Uterus (tissue), 2 donors: ENCODE results near the gene FHL5.

ENCODE experiments used
- POLR2A ChIP-seq, 2 donors: fragments of 450-650 bp; IDR thresholded peaks; one replicate each; pipeline ENCODE4 v1.6.1; 2016; ENCODE audit warnings: antibody characterized with exemption in 2 of 2, mild to moderate bottlenecking in 1 of 2, moderate library complexity in 1 of 2
- TF ChIP-seq, protein P1 (sequence below), 4 experiments: fragments of 200-600 bp in 2 of 4; fragments of 450-650 bp in 2 of 4; sonication (generic) in 2 of 4; IDR thresholded peaks; one replicate each; pipeline ENCODE4 v1.5.1; 2016 to 2019; ENCODE audit warnings: antibody characterized with exemption in 4 of 4, mild to moderate bottlenecking in 2 of 4, moderate library complexity in 1 of 4

DNA sequence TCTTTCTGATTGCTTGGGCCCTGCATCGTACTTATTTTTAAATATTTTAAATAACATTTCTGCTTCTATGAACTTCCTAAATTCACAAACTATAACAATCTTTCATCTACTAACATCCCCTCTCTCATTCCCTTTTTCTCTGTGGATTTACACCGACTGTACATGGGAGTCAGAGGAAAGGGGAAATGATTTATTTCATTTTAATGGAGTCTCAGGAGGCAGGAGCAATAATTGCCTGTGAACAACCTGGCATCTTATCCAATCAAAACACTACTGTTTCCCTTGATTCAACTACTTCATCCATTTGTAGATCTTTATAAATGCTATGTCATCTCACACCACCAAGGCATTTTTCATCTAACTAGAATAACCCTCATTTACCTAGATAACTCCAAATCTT lies 89.6 kb downstream of the FHL5 start:
- TF ChIP-seq, protein P1, sequence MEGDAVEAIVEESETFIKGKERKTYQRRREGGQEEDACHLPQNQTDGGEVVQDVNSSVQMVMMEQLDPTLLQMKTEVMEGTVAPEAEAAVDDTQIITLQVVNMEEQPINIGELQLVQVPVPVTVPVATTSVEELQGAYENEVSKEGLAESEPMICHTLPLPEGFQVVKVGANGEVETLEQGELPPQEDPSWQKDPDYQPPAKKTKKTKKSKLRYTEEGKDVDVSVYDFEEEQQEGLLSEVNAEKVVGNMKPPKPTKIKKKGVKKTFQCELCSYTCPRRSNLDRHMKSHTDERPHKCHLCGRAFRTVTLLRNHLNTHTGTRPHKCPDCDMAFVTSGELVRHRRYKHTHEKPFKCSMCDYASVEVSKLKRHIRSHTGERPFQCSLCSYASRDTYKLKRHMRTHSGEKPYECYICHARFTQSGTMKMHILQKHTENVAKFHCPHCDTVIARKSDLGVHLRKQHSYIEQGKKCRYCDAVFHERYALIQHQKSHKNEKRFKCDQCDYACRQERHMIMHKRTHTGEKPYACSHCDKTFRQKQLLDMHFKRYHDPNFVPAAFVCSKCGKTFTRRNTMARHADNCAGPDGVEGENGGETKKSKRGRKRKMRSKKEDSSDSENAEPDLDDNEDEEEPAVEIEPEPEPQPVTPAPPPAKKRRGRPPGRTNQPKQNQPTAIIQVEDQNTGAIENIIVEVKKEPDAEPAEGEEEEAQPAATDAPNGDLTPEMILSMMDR (IDR thresholded peaks at IDR 0.05), result no peak
- no peak for TF ChIP-seq POLR2A (IDR thresholded peaks at IDR 0.05)
